ENCODE results near the gene MTRFR.

MTRFR gene

GRCh38 chr12:123271001-123271668 lies 37.9 kb downstream of the MTRFR start:
- no peak for DNase-seq

GRCh38 chr12:123273166-123273565 lies 39.9 kb downstream of the MTRFR start:
- DNase-seq, result no peak

GRCh38 chr12:123278101-123278627 lies 44.9 kb downstream of the MTRFR start:
- no peak for DNase-seq

- DNase-seq, result no peak
Observed at GRCh38 chr12:123280971-123281370, 47.7 kb downstream of the MTRFR start.

- no peak for DNase-seq
Observed at GRCh38 chr12:123282111-123282510, 48.9 kb downstream of the MTRFR start.

GRCh38 chr12:123283461-123283860 lies 50.2 kb downstream of the MTRFR start:
- DNase-seq, result no peak

- DNase-seq, result no peak
Observed at GRCh38 chr12:123284669-123285068, 51.4 kb downstream of the MTRFR start.

GRCh38 chr12:123286652-123287373 lies 53.6 kb downstream of the MTRFR start:
- DNase-seq, result no peak

GRCh38 chr12:123288751-123289346 lies 55.6 kb downstream of the MTRFR start:
- no peak for DNase-seq

- DNase-seq, result no peak
Observed at GRCh38 chr12:123289911-123290310, 56.7 kb downstream of the MTRFR start.

- no peak for DNase-seq
Observed at GRCh38 chr12:123293178-123293760, 60.0 kb downstream of the MTRFR start.

- no peak for DNase-seq
Observed at GRCh38 chr12:123305136-123305535, 71.9 kb downstream of the MTRFR start.

GRCh38 chr12:123306200-123306599 lies 73.0 kb downstream of the MTRFR start:
- DNase-seq, result no peak
